ENCODE results near the gene KRT222. TPM values are rescaled to one million over a fixed set of nuclear protein-coding genes. Genes with fewer than 3 reads are reported as not detected.

Gene KRT222
- total RNA-seq, 4 donors from 2014 or later: 0.95 to 1.8 (median 1.6) TPM; not detected in 1

GRCh38 chr17:40702271-40702670 lies 37.3 kb upstream of the KRT222 start:
- Histone ChIP-seq H3K27ac (no peak overlapping the region), H3K27me3 (no peaks in the 10 kb centered on the region), H3K4me3 (no peak overlapping the region), H3K9me3 (no peaks in the 10 kb centered on the region), H3K36me3 (no peaks in the 10 kb centered on the region), H3K4me1 (no peaks in the 10 kb centered on the region)
- TF ChIP-seq CTCF (IDR thresholded peaks at IDR 0.05) (no peak), POLR2A (IDR thresholded peaks at IDR 0.05) (no peak)
- DNase-seq: no peak

DNA sequence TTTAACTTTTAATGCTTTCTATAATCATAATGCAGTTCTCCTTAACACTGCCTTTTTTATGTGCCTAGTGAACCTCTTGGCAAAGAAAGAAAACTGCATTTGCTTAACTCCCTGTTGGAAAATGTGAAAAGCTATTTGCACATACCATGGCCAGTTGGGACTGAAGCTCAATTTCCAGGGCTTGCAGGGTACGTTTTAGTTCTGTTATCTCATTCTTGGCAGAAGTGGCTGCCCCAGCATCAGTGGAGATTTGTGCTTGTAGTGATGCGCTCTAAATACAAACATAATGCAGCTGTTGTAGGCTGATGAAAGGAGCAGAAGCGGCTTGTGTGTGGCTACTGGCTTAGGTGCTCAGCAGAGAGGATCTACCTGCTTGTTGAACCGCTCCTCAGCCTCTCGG lies 34.9 kb upstream of the KRT222 start:
- DNase-seq: no peak
- Histone ChIP-seq H3K4me3 (no peak overlapping the region), H3K27ac (no peak overlapping the region), H3K36me3 (no peaks in the 10 kb centered on the region), H3K27me3 (no peaks in the 10 kb centered on the region), H3K4me1 (no peaks in the 10 kb centered on the region), H3K9me3 (no peaks in the 10 kb centered on the region)
- TF ChIP-seq POLR2A (IDR thresholded peaks at IDR 0.05) (no peak), CTCF (IDR thresholded peaks at IDR 0.05) (no peak)

DNA sequence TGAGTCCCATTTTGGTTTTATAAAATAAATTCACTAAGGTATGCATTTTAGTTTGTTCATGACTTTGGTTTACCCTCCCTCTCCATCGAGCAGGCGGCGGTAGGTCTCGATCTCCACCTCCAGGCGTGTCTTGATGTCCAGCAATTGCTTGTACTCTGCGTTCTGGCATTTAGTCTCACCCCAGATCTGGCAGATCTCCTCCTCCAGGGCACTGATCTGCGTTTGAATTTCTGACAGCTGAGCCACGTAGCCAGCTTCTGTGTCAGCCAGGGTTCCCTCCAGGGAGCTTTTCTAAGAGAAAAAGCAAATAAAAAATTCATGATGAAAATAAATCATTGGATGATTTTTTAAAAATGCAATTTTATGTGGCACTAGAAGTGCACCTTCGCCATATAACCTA lies 34.4 kb upstream of the KRT222 start:
- H3K27ac ChIP-seq: no peak overlapping the region
- H3K27me3 ChIP-seq: no peaks in the 10 kb centered on the region
- H3K4me3 ChIP-seq: no peak overlapping the region
- TF ChIP-seq CTCF (IDR thresholded peaks at IDR 0.05): no peak
- no peak for TF ChIP-seq POLR2A (IDR thresholded peaks at IDR 0.05)
- no peaks in the 10 kb centered on the region for H3K4me1 ChIP-seq
- H3K36me3 ChIP-seq: no peaks in the 10 kb centered on the region
- H3K9me3 ChIP-seq: no peaks in the 10 kb centered on the region
- DNase-seq: no peak

DNA sequence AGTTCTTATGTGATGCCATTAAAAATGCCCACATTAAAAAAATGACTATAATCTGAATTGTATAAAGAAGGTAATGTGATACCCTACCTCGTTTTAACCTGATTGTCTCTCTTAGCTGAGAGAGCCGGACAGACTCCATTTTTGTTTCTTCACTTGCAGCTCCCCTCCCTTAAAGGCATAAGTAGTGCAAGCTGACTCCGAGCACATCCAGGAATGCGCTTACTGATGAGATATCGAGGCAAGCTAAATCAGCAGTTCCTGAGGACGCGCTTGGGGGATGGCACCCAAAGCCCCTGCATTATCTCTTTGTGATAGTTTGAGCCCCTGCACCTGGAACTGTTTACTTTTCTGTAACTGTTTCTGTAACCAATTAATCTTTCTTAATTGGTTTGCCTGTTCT lies 32.3 kb upstream of the KRT222 start:
- Histone ChIP-seq H3K27ac (no peak overlapping the region), H3K4me3 (no peak overlapping the region), H3K27me3 (no peaks in the 10 kb centered on the region), H3K4me1 (no peaks in the 10 kb centered on the region), H3K9me3 (no peaks in the 10 kb centered on the region), H3K36me3 (no peaks in the 10 kb centered on the region)
- no peak for DNase-seq
- TF ChIP-seq CTCF (IDR thresholded peaks at IDR 0.05): no peak
- no peak for TF ChIP-seq POLR2A (IDR thresholded peaks at IDR 0.05)

GRCh38 chr17:40696651-40697072 lies 31.7 kb upstream of the KRT222 start:
- no peak overlapping the region for H3K4me3 ChIP-seq
- DNase-seq: no peak
- no peak for TF ChIP-seq POLR2A (IDR thresholded peaks at IDR 0.05)
- TF ChIP-seq CTCF (IDR thresholded peaks at IDR 0.05): no peak
- no peaks in the 10 kb centered on the region for H3K36me3 ChIP-seq
- no peaks in the 10 kb centered on the region for H3K27me3 ChIP-seq
- no peaks in the 10 kb centered on the region for H3K4me1 ChIP-seq
- no peak overlapping the region for H3K27ac ChIP-seq
- no peaks in the 10 kb centered on the region for H3K9me3 ChIP-seq

DNA sequence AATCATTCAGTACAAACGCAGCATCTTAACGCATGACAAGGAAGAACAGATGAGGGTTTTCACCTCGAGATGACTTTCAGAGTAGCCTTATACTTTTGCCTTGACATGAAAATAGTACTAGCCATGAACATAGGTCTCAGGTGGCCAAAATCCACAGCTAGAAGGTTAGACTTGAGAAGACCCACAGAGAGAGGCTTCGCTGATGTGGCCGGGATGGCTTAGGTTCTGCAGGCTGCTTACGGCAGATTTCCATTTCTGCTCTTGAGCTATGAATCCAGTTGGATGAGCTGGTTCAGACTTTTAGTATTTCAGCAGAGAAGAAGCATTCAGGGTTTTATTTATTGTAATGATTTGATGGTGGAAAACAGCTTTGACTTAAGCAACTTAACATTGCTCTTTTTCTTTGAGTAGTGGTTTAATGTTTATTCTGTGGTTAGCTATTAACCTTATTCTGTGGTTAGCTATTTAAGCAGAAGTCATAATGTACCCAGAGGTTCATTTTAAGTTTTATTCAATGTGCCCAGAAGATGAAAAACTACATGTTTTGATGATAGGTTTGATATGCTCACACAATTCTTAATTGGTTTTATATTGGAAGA lies 31.0 kb upstream of the KRT222 start:
- no peaks in the 10 kb centered on the region for H3K27me3 ChIP-seq
- no peak for DNase-seq
- no peaks in the 10 kb centered on the region for H3K4me1 ChIP-seq
- TF ChIP-seq CTCF (IDR thresholded peaks at IDR 0.05) (no peak), POLR2A (IDR thresholded peaks at IDR 0.05) (no peak)
- H3K27ac ChIP-seq: no peak overlapping the region
- no peaks in the 10 kb centered on the region for H3K36me3 ChIP-seq
- no peaks in the 10 kb centered on the region for H3K9me3 ChIP-seq
- H3K4me3 ChIP-seq: no peak overlapping the region
